Measurements from ENCODE around the gene USP30. TPM values are rescaled to one million over a fixed set of nuclear protein-coding genes. Genes with fewer than 3 reads are reported as not detected.

Gene USP30
- total and polyA plus RNA-seq, 9 of the 15 experiments (the other 6 are each of a cell fraction or from before 2014, with no cell fraction given), result 1.4 to 15.2 (median 7.0) TPM

DNA sequence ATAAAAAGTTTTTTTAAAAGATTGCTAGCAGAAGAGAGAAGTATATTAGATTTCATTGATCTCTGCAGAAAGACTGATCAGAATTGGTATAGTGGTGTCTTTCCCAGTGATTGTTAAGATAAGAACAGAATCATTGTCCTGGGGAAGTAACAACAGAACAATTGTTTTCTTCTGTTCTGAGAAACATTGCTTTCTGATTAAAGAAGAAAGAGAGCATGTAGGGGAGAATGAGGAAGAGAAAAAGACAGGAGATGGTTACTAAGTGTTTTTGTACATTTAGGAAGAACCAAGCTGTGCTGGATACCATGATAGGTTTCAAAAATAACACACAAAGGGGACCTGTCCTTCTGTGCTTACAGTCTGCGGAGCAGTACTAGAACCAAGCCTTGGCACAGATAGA lies 5.0 kb downstream of the USP30 start:
- Histone ChIP-seq H3K9me1 (ENCODE audit: control insufficient read depth, insufficient read depth, low read length) (no peaks in the 10 kb centered on the region), H3K4me3 (no peak overlapping the region), H3K36me3 (ENCODE audit: control insufficient read depth, insufficient read depth, low read length) (peaks cover 9% of the 10 kb centered on the region; the same call in 2 of the 3 replicates), H3K9ac (ENCODE audit: insufficient read depth in 1 of 2, low read depth in 2 of 2, low read length in 2 of 2) (no peak overlapping the region), H4K20me1 (replicated peaks; ENCODE audit: control insufficient read depth, insufficient read depth, low read length) (no peaks in the 10 kb centered on the region), H3K9me3 (replicated peaks; ENCODE audit: control insufficient read depth, insufficient read depth, low read depth, low read length) (no peaks in the 10 kb centered on the region), H3K27me3 (ENCODE audit: control insufficient read depth in 2 of 2, insufficient read depth in 2 of 2, low read length in 2 of 2) (no peaks in the 10 kb centered on the region), H3K4me1 (replicated peaks in 1 of 2; ENCODE audit: control insufficient read depth in 2 of 2, insufficient read depth in 2 of 2, low read length in 2 of 2) (peaks cover 0 to 2% of the 10 kb centered on the region in 2 experiments; a peak in 1 of 5 replicates), H3K27ac (ENCODE audit: extremely low read depth, low read depth, low read length) (no peak overlapping the region), H3K79me2 (ENCODE audit: control insufficient read depth, insufficient read depth, low read length) (peaks cover 11% of the 10 kb centered on the region; the same call in 1 of the 3 replicates), H2AFZ (ENCODE audit: low read depth, low read length) (no peak overlapping the region), H3K4me2 (ENCODE audit: insufficient read depth, low read length) (no peak overlapping the region)
- intact Hi-C loops (cut with micrococcal nuclease) (no loop called here), in situ Hi-C loops (cut with MboI) (no loop called here)
- 100% methylated on average over 1 of the region's 1 CpG for WGBS (ENCODE audit: insufficient coverage, low coverage, missing lambda C conversion rate)
- CTCF ChIA-PET (ENCODE audit: low intra/inter-chr PET ratio), result no interaction called here
- POLR2A ChIA-PET, result no interaction called here
- DNase-seq (ENCODE audit: extremely low read depth in 1 of 4, low spot score in 3 of 4) (no peak), ATAC-seq (no peak), FAIRE-seq (no peak)
- TF ChIP-seq ZSCAN32 (CRISPR knock-in tag; IDR thresholded peaks at IDR 0.05), result no peak
- no peak for TF ChIP-seq ZNF583 (CRISPR knock-in tag; IDR thresholded peaks at IDR 0.05)
- TF ChIP-seq ATF1 (CRISPR knock-in tag; IDR thresholded peaks at IDR 0.05), result no peak
- TF ChIP-seq ATF1 (tag; IDR thresholded peaks at IDR 0.05), result no peak
- TF ChIP-seq, protein P1, sequence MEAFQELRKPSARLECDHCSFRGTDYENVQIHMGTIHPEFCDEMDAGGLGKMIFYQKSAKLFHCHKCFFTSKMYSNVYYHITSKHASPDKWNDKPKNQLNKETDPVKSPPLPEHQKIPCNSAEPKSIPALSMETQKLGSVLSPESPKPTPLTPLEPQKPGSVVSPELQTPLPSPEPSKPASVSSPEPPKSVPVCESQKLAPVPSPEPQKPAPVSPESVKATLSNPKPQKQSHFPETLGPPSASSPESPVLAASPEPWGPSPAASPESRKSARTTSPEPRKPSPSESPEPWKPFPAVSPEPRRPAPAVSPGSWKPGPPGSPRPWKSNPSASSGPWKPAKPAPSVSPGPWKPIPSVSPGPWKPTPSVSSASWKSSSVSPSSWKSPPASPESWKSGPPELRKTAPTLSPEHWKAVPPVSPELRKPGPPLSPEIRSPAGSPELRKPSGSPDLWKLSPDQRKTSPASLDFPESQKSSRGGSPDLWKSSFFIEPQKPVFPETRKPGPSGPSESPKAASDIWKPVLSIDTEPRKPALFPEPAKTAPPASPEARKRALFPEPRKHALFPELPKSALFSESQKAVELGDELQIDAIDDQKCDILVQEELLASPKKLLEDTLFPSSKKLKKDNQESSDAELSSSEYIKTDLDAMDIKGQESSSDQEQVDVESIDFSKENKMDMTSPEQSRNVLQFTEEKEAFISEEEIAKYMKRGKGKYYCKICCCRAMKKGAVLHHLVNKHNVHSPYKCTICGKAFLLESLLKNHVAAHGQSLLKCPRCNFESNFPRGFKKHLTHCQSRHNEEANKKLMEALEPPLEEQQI (IDR thresholded peaks at IDR 0.05), result no peak
- TF ChIP-seq, protein P2, sequence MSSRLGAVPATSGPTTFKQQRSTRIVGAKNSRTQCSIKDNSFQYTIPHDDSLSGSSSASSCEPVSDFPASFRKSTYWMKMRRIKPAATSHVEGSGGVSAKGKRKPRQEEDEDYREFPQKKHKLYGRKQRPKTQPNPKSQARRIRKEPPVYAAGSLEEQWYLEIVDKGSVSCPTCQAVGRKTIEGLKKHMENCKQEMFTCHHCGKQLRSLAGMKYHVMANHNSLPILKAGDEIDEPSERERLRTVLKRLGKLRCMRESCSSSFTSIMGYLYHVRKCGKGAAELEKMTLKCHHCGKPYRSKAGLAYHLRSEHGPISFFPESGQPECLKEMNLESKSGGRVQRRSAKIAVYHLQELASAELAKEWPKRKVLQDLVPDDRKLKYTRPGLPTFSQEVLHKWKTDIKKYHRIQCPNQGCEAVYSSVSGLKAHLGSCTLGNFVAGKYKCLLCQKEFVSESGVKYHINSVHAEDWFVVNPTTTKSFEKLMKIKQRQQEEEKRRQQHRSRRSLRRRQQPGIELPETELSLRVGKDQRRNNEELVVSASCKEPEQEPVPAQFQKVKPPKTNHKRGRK (tag; IDR thresholded peaks at IDR 0.05), result no peak
- no peak for TF ChIP-seq TBL1XR1 (IDR thresholded peaks at IDR 0.05; ENCODE audit: low read length in 2 of 2)
- TF ChIP-seq, protein P3, sequence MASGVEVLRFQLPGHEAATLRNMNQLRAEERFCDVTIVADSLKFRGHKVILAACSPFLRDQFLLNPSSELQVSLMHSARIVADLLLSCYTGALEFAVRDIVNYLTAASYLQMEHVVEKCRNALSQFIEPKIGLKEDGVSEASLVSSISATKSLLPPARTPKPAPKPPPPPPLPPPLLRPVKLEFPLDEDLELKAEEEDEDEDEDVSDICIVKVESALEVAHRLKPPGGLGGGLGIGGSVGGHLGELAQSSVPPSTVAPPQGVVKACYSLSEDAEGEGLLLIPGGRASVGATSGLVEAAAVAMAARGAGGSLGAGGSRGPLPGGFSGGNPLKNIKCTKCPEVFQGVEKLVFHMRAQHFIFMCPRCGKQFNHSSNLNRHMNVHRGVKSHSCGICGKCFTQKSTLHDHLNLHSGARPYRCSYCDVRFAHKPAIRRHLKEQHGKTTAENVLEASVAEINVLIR (CRISPR knock-in tag; IDR thresholded peaks at IDR 0.05), result no peak
- no peak for TF ChIP-seq C11orf30 (IDR thresholded peaks at IDR 0.05; ENCODE audit: low read depth)
- TF ChIP-seq ZNF436 (CRISPR knock-in tag; IDR thresholded peaks at IDR 0.05), result no peak
- no peak for TF ChIP-seq ETV1 (tag; conservative IDR thresholded peaks at IDR 0.05; ENCODE audit: low read depth)
- TF ChIP-seq, protein P4, sequence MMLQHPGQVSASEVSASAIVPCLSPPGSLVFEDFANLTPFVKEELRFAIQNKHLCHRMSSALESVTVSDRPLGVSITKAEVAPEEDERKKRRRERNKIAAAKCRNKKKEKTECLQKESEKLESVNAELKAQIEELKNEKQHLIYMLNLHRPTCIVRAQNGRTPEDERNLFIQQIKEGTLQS (IDR thresholded peaks at IDR 0.05), result no peak
- TF ChIP-seq, protein P4 (CRISPR knock-in tag; conservative IDR thresholded peaks at IDR 0.05), result no peak
- TF ChIP-seq U2AF2 (optimal IDR thresholded peaks at IDR 0.05; ENCODE audit: low read depth, low read length), result no peak
- TF ChIP-seq ZNF184 (CRISPR knock-in tag; IDR thresholded peaks at IDR 0.05), result no peak
- BruUV-seq (replicated peaks), result no TSS peak

All from K562 (cell line).